DOHH2 (cell line): ENCODE data around the gene LOXL1.

Experiments
- H3F3A ChIP-seq: fragments of 200-600 bp; sonication (generic), shearing (Covaris generic); 2 replicates; pipeline ENCODE4 v1.6.0; 2016; ENCODE audit warnings: antibody characterized with exemption, mild to moderate bottlenecking; ENCODE audit not compliant: control insufficient read depth, insufficient read depth
- H3K27ac ChIP-seq: fragments of 200-600 bp; sonication (generic); 2 replicates; pipeline ENCODE4 v1.5.1; 2014; ENCODE audit warnings: low read depth, mild to moderate bottlenecking, low read length, moderate library complexity
- H3K27me3 ChIP-seq: fragments of 200-600 bp; sonication (generic); 2 replicates; pipeline ENCODE4 v1.6.1; 2014; ENCODE audit warnings: mild to moderate bottlenecking, low read length, mixed read lengths; ENCODE audit not compliant: control insufficient read depth
- H3K36me3 ChIP-seq: fragments of 200-600 bp; sonication (generic); 2 replicates; pipeline ENCODE4 v1.6.1; 2014; ENCODE audit warnings: mild to moderate bottlenecking, low read length, moderate library complexity, mixed read lengths; ENCODE audit not compliant: control insufficient read depth
- H3K4me1 ChIP-seq: fragments of 200-600 bp; sonication (generic); 2 replicates; pipeline ENCODE4 v1.6.1; 2014; ENCODE audit warnings: mild to moderate bottlenecking, low read length, mixed read lengths; ENCODE audit not compliant: control insufficient read depth
- H3K4me2 ChIP-seq: fragments of 200-600 bp; sonication (generic); 2 replicates; pipeline ENCODE4 v1.6.0; 2014; ENCODE audit warnings: mild to moderate bottlenecking, low read length, moderate library complexity
- H3K4me3 ChIP-seq: fragments of 200-600 bp; sonication (generic); 2 replicates; pipeline ENCODE4 v1.5.1; 2014; ENCODE audit warnings: mild to moderate bottlenecking, low read length, mixed read lengths
- H3K79me2 ChIP-seq: fragments of 200-600 bp; sonication (generic); 2 replicates; pipeline ENCODE4 v1.6.1; 2014; ENCODE audit warnings: mild to moderate bottlenecking, low read length, mixed read lengths; ENCODE audit not compliant: control insufficient read depth
- H3K9me2 ChIP-seq: fragments of 200-600 bp; sonication (generic); replicated peaks from 2 replicates; pipeline ENCODE4 v1.6.1; 2014; ENCODE audit warnings: mild to moderate bottlenecking, low read length, mixed read lengths; ENCODE audit not compliant: control insufficient read depth
- H3K9me3 ChIP-seq: fragments of 200-600 bp; sonication (generic); 2 replicates; pipeline ENCODE4 v1.6.1; 2014; ENCODE audit warnings: antibody characterized with exemption, low read length, mixed read lengths; ENCODE audit not compliant: control insufficient read depth, insufficient read depth
- H4K20me1 ChIP-seq: fragments of 200-600 bp; sonication (generic); 2 replicates; pipeline ENCODE4 v1.6.0; 2014; ENCODE audit warnings: low read depth, mild to moderate bottlenecking, antibody characterized with exemption, low read length, moderate library complexity; ENCODE audit not compliant: control insufficient read depth, insufficient read depth
- CTCF ChIP-seq: fragments of 200-600 bp; sonication (generic); IDR thresholded peaks from one replicate; pipeline ENCODE4 v1.5.1; 2014; ENCODE audit warnings: antibody characterized with exemption, mild to moderate bottlenecking, low read depth, low read length; ENCODE audit not compliant: poor library complexity, severe bottlenecking
- EZH2phosphoT487 ChIP-seq: fragments of 200-600 bp; sonication (generic); IDR thresholded peaks from 2 replicates; pipeline ENCODE4 v1.6.1; 2017; ENCODE audit warnings: borderline replicate concordance, mild to moderate bottlenecking, antibody characterized with exemption, low read length, moderate library complexity, mixed read lengths

Gene LOXL1

GRCh38 chr15:73955326-73955725 lies 29.1 kb downstream of the LOXL1 start:
- Histone ChIP-seq H3K36me3 (no peaks in the 10 kb centered on the region), H3K4me2 (no peak overlapping the region), H3K27me3 (peaks cover 7% of the 10 kb centered on the region; the same call in 1 of the 2 replicates), H3K4me3 (no peak overlapping the region), H3K9me2 (no peaks in the 10 kb centered on the region), H3K27ac (no peak overlapping the region), H3F3A (peaks cover 2% of the 10 kb centered on the region; the same call in 1 of the 2 replicates), H3K79me2 (no peaks in the 10 kb centered on the region), H4K20me1 (no peaks in the 10 kb centered on the region), H3K4me1 (peaks cover 19% of the 10 kb centered on the region), H3K9me3 (no peaks in the 10 kb centered on the region)
- no peak for TF ChIP-seq EZH2phosphoT487
- no peak for TF ChIP-seq CTCF

DNA sequence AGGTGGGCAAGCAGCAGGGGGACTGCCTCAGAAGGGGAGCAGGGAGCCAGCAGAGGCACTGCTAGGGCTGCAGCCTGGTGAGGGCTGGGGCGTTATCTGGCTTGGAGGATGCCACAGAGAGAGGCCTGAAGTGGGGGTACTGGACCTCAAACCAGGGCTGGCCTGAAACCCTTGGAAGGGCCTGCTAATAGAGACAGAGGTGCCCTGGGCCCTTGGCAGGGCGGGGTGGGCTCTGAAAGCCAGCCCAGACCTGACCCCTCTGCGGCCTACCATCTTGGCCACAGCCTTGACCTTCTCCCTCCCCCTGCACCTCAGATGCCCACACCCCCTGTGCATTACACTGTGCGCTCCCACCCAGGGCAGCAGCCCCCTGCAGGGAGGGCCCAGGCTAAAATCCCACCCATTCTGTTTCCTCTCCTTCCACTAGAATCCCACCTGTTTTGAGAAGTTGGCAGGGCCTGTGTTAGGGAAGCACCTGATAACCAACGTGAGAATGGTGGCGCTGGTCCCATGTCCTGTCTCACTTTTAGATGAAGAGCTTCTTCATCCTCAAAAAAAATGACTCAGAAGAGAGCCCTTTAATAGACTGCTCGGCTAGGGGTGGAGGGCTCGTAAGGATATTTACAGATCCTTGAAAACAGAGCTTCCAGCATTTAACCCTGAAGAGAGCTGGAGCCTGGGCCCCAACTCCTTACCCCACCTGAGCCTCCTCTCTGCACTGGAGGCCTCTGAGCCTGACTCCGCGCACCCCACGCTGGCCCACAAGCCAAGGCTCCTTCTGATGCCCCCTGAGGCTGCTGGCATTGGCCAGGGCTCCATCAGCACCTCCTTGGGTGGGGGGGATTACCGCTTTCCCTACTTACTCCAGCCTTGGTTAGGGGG lies 29.8 kb downstream of the LOXL1 start:
- no peak overlapping the region for H3K4me2 ChIP-seq
- no peaks in the 10 kb centered on the region for H3K79me2 ChIP-seq
- no peak overlapping the region for H3K4me3 ChIP-seq
- H3K27me3 ChIP-seq = peaks cover 7% of the 10 kb centered on the region; the same call in 1 of the 2 replicates
- no peaks in the 10 kb centered on the region for H3K9me2 ChIP-seq
- H3K36me3 ChIP-seq = no peaks in the 10 kb centered on the region
- TF ChIP-seq CTCF = no peak
- no peak for TF ChIP-seq EZH2phosphoT487
- no peak overlapping the region for H3K27ac ChIP-seq
- H4K20me1 ChIP-seq = no peaks in the 10 kb centered on the region
- peaks cover 19% of the 10 kb centered on the region for H3K4me1 ChIP-seq
- H3F3A ChIP-seq = peaks cover 2% of the 10 kb centered on the region; the same call in 1 of the 2 replicates
- H3K9me3 ChIP-seq = no peaks in the 10 kb centered on the region

DNA sequence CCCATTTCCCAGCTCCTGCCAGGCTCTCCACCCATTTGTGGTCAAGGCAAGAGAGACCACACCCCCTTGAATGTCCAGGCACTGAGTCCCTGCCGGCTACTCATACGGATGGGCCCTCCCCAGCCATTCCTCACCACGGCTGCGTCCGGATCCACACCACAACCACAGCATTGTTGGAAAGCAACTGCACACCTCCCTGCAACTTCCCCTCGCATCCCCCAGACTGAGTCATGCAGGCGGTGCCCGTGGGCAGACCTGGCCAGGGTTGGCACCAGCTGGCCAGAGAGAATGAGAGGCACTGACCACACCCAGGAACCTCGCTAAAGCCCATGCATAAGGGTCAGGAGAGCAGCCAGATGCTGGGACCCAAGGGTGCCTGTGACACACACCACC lies 30.5 kb downstream of the LOXL1 start:
- Histone ChIP-seq H4K20me1 (no peaks in the 10 kb centered on the region), H3K36me3 (no peaks in the 10 kb centered on the region), H3K4me3 (no peak overlapping the region), H3F3A (peaks cover 2% of the 10 kb centered on the region; the same call in 1 of the 2 replicates), H3K27me3 (peaks cover 7% of the 10 kb centered on the region; the same call in 1 of the 2 replicates), H3K79me2 (no peaks in the 10 kb centered on the region), H3K9me3 (no peaks in the 10 kb centered on the region), H3K4me2 (no peak overlapping the region), H3K27ac (no peak overlapping the region), H3K9me2 (no peaks in the 10 kb centered on the region), H3K4me1 (peaks cover 15% of the 10 kb centered on the region)
- no peak for TF ChIP-seq EZH2phosphoT487
- no peak for TF ChIP-seq CTCF
